ENCODE results near the gene OR2AG2. TPM values are rescaled to one million over a fixed set of nuclear protein-coding genes. Genes with fewer than 3 reads are reported as not detected.

Gene OR2AG2
- total and polyA plus RNA-seq, 9 of the 15 experiments (the other 6 are each of a cell fraction or from before 2014, with no cell fraction given), result 0.15 to 0.91 (median 0.55) TPM

DNA sequence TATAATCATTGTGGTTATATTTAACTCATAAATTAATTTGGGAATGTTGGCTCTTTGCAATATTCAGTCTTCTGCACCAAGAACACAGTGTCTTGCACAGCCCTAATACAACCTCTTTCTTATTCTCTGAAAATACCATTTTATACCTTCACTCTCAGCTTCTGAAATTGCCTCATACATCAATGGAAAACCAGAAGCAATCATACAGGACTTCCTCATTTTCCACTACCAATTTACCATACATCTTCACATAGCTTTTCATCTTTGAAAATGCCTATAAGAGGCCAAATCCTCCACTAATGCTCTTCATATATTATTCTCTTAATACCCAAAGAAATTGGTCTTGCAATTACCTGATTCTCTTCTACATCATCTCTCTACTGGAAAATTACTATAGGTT, 6.7 kb upstream of the OR2AG2 start:
- ATAC-seq, result no peak
- in situ Hi-C loops (cut with MboI) (no loop called here), intact Hi-C loops (cut with micrococcal nuclease) (no loop called here)

DNA sequence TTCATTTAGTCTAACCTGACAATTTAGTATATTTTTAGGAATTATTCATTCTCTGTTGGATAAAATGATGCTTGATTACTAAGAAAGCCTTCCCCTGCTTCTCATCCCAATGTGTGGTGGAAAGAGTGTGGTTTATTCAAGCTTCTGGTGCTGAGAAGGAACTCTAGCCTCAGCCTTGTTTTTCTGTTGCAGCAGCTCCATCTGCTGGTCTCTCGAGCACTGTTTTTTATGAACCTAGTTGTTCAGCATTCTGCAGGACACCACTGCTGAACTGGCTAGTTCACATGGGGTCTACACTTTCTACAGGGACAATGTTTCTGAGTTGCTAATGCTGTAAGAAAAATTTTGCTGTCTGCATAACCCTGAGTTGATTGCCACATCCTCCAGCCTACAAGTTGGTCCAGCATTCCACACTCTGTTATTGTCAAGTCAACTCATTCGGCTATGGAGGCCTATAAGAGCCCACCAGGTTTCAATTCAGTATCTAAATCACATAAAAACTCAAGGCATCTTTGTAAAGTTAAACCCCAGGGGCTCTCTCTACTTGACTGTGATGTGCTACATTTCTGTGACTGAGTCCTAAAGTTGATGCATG, 14.3 kb downstream of the OR2AG2 start:
- FAIRE-seq (peak; percentile 91), ATAC-seq (peak; percentile 95), DNase-seq (ENCODE audit: extremely low read depth in 1 of 4, low spot score in 3 of 4) (peak; percentile 24 to 76 (median 40))
- no peak overlapping the region for H3K9ac ChIP-seq (ENCODE audit: insufficient read depth in 1 of 2, low read depth in 2 of 2, low read length in 2 of 2)
- 52% methylated on average over 2 of the region's 2 CpGs for WGBS (ENCODE audit: insufficient coverage, low coverage, missing lambda C conversion rate)
- BruUV-seq (replicated peaks), result no TSS peak
- POLR2A ChIA-PET, result interaction anchor here (0.6 to 1.4 kb wide), 4 partner anchors 8 to 37 kb away, joined by 3 read pairs; no protein-coding TSS in a partner anchor
- in situ Hi-C loops (cut with MboI) (no loop called here), intact Hi-C loops (cut with micrococcal nuclease) (loop anchor here (1.0 to 5.0 kb wide), 4 partner anchors 19 to 380 kb away; no protein-coding TSS in a partner anchor)
- CTCF ChIA-PET (ENCODE audit: low intra/inter-chr PET ratio), result interaction anchor here (0.7 to 2.1 kb wide), 8 partner anchors 20 to 378 kb away, joined by 3 to 16 read pairs (median 8); no protein-coding TSS in a partner anchor
- H3K4me2 ChIP-seq (ENCODE audit: insufficient read depth, low read length), result no peak overlapping the region
- H3K4me1 ChIP-seq (replicated peaks in 1 of 2; ENCODE audit: control insufficient read depth in 2 of 2, insufficient read depth in 2 of 2, low read length in 2 of 2), result no peaks in the 10 kb centered on the region
- no peaks in the 10 kb centered on the region for H3K36me3 ChIP-seq (ENCODE audit: control insufficient read depth, insufficient read depth, low read length)
- H3K4me3 ChIP-seq, result no peak overlapping the region
- no peak overlapping the region for H3K27ac ChIP-seq (ENCODE audit: extremely low read depth, low read depth, low read length)
- no peak overlapping the region for H2AFZ ChIP-seq (ENCODE audit: low read depth, low read length)
- no peaks in the 10 kb centered on the region for H3K9me1 ChIP-seq (ENCODE audit: control insufficient read depth, insufficient read depth, low read length)
- H3K27me3 ChIP-seq (ENCODE audit: control insufficient read depth in 2 of 2, insufficient read depth in 2 of 2, low read length in 2 of 2), result no peaks in the 10 kb centered on the region
- no peaks in the 10 kb centered on the region; the same call in 1 of the 2 replicates for H3K9me3 ChIP-seq (replicated peaks; ENCODE audit: control insufficient read depth, insufficient read depth, low read depth, low read length)
- H3K79me2 ChIP-seq (ENCODE audit: control insufficient read depth, insufficient read depth, low read length), result no peaks in the 10 kb centered on the region
- H4K20me1 ChIP-seq (replicated peaks; ENCODE audit: control insufficient read depth, insufficient read depth, low read length), result no peaks in the 10 kb centered on the region
- TF ChIP-seq NFIC (IDR thresholded peaks at IDR 0.05), result no peak
- TF ChIP-seq HDAC1 (IDR thresholded peaks at IDR 0.05), result no peak
- TF ChIP-seq RAD51 (IDR thresholded peaks at IDR 0.05; ENCODE audit: borderline replicate concordance, low read depth), result no peak
- TF ChIP-seq TSC22D4 (tag; IDR thresholded peaks at IDR 0.05), result no peak
- TF ChIP-seq SMC3 (conservative IDR thresholded peaks at IDR 0.05; ENCODE audit: insufficient read depth, low read depth, low read length), result peak; percentile 78
- TF ChIP-seq, protein P1, sequence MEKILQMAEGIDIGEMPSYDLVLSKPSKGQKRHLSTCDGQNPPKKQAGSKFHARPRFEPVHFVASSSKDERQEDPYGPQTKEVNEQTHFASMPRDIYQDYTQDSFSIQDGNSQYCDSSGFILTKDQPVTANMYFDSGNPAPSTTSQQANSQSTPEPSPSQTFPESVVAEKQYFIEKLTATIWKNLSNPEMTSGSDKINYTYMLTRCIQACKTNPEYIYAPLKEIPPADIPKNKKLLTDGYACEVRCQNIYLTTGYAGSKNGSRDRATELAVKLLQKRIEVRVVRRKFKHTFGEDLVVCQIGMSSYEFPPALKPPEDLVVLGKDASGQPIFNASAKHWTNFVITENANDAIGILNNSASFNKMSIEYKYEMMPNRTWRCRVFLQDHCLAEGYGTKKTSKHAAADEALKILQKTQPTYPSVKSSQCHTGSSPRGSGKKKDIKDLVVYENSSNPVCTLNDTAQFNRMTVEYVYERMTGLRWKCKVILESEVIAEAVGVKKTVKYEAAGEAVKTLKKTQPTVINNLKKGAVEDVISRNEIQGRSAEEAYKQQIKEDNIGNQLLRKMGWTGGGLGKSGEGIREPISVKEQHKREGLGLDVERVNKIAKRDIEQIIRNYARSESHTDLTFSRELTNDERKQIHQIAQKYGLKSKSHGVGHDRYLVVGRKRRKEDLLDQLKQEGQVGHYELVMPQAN (IDR thresholded peaks at IDR 0.05; ENCODE audit: borderline replicate concordance), result no peak
- no peak for TF ChIP-seq ZNF197 (CRISPR knock-in tag; IDR thresholded peaks at IDR 0.05; ENCODE audit: low read depth)
- no peak for TF ChIP-seq YBX1 (IDR thresholded peaks at IDR 0.05)
- TF ChIP-seq, protein P2, sequence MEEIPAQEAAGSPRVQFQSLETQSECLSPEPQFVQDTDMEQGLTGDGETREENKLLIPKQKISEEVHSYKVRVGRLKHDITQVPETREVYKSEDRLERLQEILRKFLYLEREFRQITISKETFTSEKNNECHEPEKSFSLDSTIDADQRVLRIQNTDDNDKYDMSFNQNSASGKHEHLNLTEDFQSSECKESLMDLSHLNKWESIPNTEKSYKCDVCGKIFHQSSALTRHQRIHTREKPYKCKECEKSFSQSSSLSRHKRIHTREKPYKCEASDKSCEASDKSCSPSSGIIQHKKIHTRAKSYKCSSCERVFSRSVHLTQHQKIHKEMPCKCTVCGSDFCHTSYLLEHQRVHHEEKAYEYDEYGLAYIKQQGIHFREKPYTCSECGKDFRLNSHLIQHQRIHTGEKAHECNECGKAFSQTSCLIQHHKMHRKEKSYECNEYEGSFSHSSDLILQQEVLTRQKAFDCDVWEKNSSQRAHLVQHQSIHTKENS (CRISPR knock-in tag; IDR thresholded peaks at IDR 0.05), result no peak
- TF ChIP-seq ZNF12 (CRISPR knock-in tag; IDR thresholded peaks at IDR 0.05), result no peak
- peak; percentile 86 to 94 for TF ChIP-seq RAD21 (CRISPR knock-in tag; conservative IDR thresholded peaks at IDR 0.05 in 1 of 2, IDR thresholded peaks at IDR 0.05 in 1 of 2)
- no peak for TF ChIP-seq TRIM28 (IDR thresholded peaks at IDR 0.05)
- no peak for TF ChIP-seq THRAP3 (IDR thresholded peaks at IDR 0.05; ENCODE audit: borderline replicate concordance)

More for the DNA sequence above, 6.7 kb upstream of the OR2AG2 start:
- Histone ChIP-seq H3K4me3 (no peak overlapping the region), H3K27me3 (ENCODE audit: control insufficient read depth in 2 of 2, insufficient read depth in 2 of 2, low read length in 2 of 2) (no peaks in the 10 kb centered on the region), H3K9ac (ENCODE audit: insufficient read depth in 1 of 2, low read depth in 2 of 2, low read length in 2 of 2) (no peak overlapping the region), H3K79me2 (ENCODE audit: control insufficient read depth, insufficient read depth, low read length) (no peaks in the 10 kb centered on the region), H3K9me1 (ENCODE audit: control insufficient read depth, insufficient read depth, low read length) (no peaks in the 10 kb centered on the region), H4K20me1 (replicated peaks; ENCODE audit: control insufficient read depth, insufficient read depth, low read length) (no peaks in the 10 kb centered on the region), H3K9me3 (replicated peaks; ENCODE audit: control insufficient read depth, insufficient read depth, low read depth, low read length) (no peaks in the 10 kb centered on the region), H2AFZ (ENCODE audit: low read depth, low read length) (no peak overlapping the region), H3K27ac (ENCODE audit: extremely low read depth, low read depth, low read length) (no peak overlapping the region), H3K36me3 (ENCODE audit: control insufficient read depth, insufficient read depth, low read length) (no peaks in the 10 kb centered on the region), H3K4me2 (ENCODE audit: insufficient read depth, low read length) (no peak overlapping the region), H3K4me1 (replicated peaks in 1 of 2; ENCODE audit: control insufficient read depth in 2 of 2, insufficient read depth in 2 of 2, low read length in 2 of 2) (no peaks in the 10 kb centered on the region)
- no peak for DNase-seq (ENCODE audit: extremely low read depth in 1 of 4, low spot score in 3 of 4)
- no TSS peak for BruUV-seq (replicated peaks)
- ChIA-PET POLR2A (no interaction called here), CTCF (ENCODE audit: low intra/inter-chr PET ratio) (no interaction called here)
- no peak for FAIRE-seq
- TF ChIP-seq SPI1 (IDR thresholded peaks at IDR 0.05; ENCODE audit: borderline replicate concordance, low read depth, low read length) (peak; percentile 43; the same call in 1 of the 2 replicates), SIN3B (IDR thresholded peaks at IDR 0.05; ENCODE audit: low read depth) (no peak)

All from K562 (cell line).